ENCODE data around the gene PRDX2.

DNA sequence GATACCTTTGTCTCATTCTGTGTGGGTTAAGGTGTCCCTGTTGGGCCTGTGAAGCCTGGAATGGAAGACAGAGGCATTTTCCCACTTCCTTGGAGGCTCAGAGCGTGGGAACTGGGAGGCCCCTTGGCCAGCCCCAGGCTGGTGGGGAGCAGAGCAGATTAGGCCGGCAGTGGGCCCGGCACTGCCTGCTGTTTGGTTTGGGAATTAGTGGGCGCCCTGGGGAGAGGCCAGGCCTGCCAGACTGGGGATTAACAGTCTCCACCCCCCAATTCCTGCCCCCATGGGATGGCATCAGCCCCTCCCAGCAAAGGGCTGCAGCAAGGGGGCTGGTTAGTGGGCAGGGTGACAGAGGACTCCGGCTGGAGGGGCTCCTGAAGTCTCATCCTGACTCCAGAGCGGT, 53.1 kb downstream of the PRDX2 start:
- TF ChIP-seq, protein P1, sequence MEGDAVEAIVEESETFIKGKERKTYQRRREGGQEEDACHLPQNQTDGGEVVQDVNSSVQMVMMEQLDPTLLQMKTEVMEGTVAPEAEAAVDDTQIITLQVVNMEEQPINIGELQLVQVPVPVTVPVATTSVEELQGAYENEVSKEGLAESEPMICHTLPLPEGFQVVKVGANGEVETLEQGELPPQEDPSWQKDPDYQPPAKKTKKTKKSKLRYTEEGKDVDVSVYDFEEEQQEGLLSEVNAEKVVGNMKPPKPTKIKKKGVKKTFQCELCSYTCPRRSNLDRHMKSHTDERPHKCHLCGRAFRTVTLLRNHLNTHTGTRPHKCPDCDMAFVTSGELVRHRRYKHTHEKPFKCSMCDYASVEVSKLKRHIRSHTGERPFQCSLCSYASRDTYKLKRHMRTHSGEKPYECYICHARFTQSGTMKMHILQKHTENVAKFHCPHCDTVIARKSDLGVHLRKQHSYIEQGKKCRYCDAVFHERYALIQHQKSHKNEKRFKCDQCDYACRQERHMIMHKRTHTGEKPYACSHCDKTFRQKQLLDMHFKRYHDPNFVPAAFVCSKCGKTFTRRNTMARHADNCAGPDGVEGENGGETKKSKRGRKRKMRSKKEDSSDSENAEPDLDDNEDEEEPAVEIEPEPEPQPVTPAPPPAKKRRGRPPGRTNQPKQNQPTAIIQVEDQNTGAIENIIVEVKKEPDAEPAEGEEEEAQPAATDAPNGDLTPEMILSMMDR (IDR thresholded peaks at IDR 0.05) = no peak
- TF ChIP-seq POLR2AphosphoS5 (IDR thresholded peaks at IDR 0.05) = no peak
